SK-N-MC (cell line): ENCODE results near the gene NOC4L.

Source experiments
- EZH2 ChIP-seq: fragments of 200-600 bp; sonication (generic); IDR thresholded peaks from one replicate; pipeline ENCODE4 v1.6.1; 2017; ENCODE audit warnings: antibody characterized with exemption
- POLR2AphosphoS5 ChIP-seq: IDR thresholded peaks from 2 replicates; pipeline ENCODE4 v1.6.1; 2012; ENCODE audit warnings: mild to moderate bottlenecking, low read depth, low read length, borderline replicate concordance

GRCh38 chr12:132139912-132140311 is 4.3 kb upstream of the NOC4L start:
- TF ChIP-seq EZH2 (no peak), POLR2AphosphoS5 (no peak)
